HG03460 (cell line): ENCODE measurements around the gene S100B.

Experiments
- ATAC-seq: cut with Tn5 transposase; IDR thresholded peaks from one replicate; pipeline ENCODE4 v1.9.1; 2021; ENCODE audit not compliant: unreplicated experiment

S100B gene

GRCh38 chr21:46562472-46562871, 42.4 kb downstream of the S100B start:
- ATAC-seq, result no peak

DNA sequence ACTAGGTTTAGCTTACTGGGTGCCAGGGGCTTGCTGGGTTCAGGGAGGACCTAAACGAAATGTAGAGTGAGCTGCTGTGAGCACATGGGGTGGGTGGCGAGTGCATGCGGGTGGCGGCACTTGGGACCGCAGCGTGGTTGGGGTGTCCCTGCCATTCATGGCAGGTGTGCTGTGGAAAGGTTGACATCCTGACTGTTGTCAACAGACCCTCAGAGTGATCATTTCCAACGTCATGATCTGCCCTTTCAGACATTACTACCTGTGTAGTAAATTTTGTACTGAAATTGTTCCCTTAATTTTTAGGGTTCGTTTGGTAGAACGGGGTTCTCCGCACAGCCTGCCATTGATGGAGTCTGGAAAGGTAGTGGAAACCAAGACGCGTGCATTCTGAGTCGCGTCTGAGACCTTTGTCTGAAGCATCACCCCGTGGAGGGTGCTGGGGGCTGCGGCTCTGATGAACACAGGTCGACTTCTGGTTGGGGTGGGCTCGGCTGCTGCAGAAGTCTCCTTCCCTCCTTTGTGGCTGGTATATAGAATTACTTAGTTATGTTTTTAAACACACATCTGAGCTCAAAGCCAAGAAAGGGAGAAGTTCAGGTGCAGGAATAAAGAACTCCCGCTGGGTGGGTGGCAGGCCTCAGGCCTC, 43.3 kb downstream of the S100B start:
- no peak for ATAC-seq

- no peak for ATAC-seq
These were observed 44.1 kb downstream of the S100B start for GRCh38 chr21:46560568-46561444.

DNA sequence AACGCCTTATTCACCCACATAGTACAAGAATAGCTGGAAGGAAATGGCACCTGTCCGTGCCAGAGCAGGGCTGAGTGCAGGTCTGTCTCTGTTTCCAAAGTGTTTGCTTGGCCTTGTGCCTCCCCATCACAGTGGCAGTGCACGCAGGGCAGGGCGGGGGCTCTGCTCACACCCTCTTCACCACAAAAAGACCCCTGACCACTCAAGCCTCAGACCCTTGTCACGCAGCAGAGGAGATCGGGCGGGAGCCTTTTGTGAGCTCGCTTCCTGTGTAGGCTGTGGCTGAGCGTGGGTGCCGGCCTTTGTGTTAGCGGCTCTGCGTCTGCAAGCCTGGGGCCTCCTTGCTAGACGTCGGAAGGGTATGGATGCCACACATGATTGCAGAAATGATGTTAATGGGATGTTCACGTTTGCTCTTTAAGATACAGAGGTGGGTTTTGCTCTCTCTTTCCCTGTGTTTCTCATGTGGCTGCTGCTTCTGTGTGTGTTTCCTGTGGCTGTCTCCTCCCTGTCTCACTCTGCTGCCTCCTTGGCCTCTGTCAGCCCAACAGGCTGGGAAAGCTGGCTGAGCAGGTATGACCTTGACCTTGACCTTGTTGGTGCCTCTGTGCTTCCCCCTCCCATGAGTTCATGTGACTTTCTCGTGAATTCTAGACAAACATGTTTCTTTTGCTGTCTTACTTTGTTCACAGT, 45.4 kb downstream of the S100B start:
- ATAC-seq, result no peak

DNA sequence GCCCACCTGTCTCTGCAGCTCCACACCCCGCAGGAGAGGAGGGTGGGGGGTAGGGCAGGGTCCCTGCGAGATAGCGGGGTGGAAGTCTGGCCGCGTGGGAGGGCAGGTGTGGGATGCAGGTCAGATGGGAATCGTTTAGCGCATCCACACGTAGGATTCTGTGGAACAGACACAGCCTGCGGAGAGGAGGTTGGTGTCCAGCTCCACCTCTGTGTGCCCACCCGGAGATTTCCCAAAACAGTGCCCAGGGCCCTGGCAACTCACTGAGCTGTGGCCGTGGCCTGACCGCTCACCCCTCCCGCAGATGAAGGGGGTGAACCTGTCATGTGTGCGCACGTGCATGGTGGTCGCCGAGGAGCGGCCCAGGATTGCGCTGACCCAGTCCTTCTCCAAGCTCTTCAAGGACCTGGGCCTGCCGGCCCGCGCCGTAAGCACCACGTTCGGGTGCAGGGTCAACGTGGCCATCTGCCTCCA, 46.9 kb downstream of the S100B start:
- no peak for ATAC-seq

- ATAC-seq, result no peak
These were observed 47.4 kb downstream of the S100B start for GRCh38 chr21:46557469-46557868.

DNA sequence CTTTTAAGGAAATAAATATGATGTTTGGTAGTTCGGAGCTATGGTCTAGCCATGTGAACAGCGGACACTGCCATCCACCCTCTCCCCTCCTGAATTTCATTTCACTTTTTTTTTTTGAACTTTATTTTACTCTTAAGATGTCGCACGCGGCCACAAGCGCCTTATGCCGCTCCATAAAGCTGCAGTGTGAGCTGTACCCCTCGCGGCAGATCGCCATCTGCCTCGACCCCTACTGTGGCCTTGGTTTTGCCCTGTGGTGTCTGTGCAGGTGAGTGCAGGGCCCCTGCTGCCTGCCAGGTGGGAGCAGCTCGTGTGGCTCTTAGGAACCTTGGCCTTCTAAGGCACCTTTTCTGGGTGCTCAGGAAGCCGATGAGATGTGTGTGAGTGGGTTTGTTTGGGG, 48.1 kb downstream of the S100B start:
- no peak for ATAC-seq

GRCh38 chr21:46555678-46556077, 49.2 kb downstream of the S100B start:
- no peak for ATAC-seq

DNA sequence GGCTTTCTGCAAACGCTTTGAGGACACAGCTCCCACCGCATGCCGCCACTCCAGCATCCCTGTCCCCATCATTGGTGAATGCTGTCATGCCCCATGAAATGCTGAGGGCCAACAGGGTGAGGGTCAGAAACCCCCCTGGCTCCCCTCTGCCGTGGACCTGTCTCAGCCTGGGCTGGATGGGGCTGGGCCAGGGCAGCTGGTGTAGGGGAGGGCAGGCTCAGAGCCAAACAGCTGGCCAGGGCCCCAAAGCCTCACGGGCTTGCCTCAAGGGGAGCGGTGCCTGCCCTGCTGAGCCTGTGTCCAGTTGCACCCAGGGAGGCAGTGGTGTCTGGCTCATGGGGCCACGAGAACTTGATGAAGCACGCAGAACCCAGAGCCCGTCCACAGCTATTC, 49.7 kb downstream of the S100B start:
- no peak for ATAC-seq

GRCh38 chr21:46554431-46555224, 50.3 kb downstream of the S100B start:
- ATAC-seq, result no peak

DNA sequence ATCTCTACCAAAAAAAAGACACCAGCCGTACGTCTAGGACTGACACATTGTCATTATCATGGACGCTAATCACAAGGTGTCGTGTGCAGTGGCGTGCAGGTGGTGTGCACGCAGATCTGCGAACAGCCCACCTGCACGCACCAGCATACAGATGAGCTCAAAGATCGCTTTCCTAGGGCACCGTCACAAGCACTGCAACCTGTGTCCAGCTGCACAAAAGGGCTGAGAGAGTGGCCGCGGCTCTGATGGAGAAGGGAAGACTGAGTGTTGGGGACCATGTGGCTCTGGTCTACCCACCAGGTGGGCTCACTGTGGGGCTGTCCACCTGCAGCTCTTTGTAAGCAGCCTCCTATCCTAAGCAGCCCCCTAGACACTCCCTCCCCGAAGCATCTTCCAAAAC, 50.9 kb downstream of the S100B start:
- ATAC-seq, result no peak

DNA sequence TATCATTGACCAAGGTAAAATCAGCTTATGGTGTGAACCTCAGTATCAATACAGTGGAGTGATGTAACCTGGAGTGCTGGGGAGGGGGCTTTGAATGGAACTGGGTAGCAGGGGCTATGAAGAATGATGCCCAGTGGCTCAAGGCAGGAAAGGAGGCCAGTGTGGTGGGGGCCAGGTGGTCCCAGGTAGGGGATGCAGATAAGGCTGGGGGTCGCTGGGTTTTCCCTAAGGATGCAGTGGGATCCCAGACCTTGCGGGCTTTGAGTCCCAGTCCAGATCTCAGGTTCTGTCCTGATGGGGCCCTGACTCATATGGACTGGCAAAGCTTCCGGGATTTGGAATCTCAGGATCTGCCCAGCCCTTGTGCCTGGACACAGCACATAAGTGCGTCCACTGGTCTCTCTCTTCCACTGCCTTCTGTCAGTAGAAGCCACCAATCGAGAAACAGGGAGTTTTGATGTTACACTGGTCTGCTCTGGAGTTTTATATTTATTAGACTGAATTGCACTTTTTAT, 52.0 kb downstream of the S100B start:
- ATAC-seq, result no peak

DNA sequence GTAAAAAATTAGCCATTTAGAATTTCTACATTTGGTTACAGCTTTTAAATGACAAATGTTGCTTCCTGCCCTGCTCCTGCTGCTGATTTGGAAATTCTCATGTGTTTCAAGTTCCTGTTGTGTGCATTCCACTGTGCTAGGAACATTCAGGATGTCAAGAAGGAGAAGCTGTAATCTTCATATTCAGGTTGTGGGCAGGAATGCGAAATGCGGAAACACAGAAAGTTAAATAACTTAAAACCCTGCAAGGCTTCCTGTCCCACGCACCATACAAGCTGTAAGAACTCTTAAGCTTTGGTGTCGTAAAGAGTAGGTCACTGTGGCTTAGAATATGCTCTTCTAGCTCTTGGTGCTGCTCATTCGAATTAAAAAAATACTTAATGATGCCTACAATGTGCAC, 52.6 kb downstream of the S100B start:
- ATAC-seq, result no peak

DNA sequence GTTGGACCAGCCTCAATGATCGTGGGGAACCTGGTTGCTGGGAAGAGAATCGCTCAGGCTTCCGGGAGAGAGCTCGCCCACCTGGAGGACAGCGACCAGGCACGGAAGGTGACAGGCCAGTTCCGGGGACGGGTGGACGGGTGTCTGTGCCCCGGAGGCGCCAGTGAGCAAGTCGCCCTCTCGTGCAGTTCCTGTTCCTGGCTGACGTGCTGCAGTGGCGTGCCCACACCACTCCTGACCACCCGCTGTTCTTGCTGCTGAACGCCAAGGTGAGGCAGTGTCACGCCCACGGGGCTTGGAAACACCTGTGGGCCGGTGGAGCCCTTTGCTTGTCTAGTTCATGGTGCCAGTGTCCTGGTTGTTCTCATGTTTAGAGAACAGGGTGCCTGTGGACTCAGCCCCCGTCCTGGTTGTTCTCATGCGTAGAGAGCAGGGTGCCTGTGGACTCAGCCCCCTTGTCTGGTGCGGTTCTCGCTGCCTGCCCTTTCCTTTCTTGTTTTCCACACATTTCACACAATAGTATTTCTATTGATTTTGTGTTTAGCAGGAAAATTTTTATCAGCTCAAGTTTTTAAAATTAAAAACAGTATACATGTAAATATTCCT, 53.1 kb downstream of the S100B start:
- no peak for ATAC-seq

DNA sequence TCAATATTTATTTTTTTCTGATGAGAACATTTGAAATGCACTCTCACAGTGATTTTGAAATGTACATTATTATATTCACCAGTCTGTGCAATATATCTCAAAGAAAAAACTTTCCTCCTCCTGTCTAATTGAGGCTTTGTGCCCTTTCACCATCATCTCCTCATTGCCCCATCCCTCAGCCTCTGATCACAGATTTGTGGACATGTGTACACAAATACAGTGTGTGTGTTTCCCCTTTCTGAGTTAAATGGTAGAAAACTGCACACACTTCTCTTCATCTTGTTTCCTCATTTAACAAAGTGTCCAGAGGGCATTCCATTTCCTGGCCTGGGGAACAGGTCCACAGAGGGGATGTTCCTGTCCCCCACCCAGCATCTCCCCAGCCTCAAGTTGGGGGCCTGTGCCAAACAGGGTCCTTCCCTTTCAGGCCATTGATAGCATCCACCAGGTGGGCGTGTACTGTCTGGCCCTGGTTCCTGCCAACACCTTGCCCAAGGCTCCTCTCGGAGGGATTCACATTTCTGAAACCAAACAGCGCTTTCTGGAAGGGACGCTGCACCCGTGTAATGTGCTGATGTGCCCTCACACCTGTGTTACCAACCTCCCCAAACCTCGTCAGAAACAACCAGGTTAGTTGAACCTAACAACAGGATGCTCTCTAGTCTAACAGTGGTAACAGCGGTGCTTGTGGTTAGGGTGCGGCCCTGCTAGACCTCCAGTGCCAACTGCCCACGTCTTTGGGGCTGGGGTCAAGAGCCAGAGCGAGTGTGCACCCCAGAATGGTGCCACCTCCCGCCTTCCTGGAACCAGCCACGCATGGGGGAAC, 54.6 kb downstream of the S100B start:
- no peak for ATAC-seq

DNA sequence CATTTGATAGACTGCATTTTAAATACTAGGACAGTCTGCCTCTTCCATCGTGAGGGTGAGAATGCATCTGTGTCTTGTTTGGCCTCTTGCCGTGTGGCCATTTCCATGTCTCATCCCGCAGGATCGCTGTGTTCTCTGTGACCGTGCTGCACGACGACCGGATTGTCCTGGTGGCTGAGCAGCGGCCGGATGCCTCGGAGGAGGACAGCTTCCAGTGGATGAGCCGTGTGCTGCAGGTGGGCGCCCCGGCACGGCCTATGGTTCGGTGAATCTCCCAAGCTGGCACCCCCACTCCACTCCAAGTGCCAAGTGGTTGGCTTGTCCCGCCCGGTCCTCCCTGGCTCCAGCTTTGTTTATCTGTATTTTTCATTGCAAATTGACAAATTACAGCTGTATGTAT, 55.2 kb downstream of the S100B start:
- ATAC-seq, result no peak
